ENCODE data around the gene SUDS3. TPM values are rescaled to one million over a fixed set of nuclear protein-coding genes. Genes with fewer than 3 reads are reported as not detected.

SUDS3 gene
- total and polyA plus RNA-seq, 2 experiments from 2014 or later, result 53.0 to 77.1 TPM

DNA sequence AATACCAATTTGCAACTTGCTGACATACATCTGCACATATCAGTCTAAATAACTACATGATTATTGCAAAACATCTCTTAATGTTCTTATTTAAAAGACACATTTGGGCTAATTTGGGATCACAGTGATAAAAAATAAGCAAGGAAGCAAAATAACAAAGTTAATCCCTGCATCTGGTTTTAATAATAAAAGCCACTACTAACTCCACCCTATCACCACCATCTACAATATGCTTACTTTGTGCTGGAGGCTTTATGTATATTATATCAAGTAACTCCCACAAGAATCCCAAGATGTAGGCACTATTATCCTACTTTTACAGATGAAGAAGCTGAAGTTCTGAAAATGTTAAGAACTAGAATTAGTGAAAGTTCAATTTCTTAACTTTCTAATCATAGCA lies 49.4 kb upstream of the SUDS3 start (continued):
- TF ChIP-seq, protein P1, sequence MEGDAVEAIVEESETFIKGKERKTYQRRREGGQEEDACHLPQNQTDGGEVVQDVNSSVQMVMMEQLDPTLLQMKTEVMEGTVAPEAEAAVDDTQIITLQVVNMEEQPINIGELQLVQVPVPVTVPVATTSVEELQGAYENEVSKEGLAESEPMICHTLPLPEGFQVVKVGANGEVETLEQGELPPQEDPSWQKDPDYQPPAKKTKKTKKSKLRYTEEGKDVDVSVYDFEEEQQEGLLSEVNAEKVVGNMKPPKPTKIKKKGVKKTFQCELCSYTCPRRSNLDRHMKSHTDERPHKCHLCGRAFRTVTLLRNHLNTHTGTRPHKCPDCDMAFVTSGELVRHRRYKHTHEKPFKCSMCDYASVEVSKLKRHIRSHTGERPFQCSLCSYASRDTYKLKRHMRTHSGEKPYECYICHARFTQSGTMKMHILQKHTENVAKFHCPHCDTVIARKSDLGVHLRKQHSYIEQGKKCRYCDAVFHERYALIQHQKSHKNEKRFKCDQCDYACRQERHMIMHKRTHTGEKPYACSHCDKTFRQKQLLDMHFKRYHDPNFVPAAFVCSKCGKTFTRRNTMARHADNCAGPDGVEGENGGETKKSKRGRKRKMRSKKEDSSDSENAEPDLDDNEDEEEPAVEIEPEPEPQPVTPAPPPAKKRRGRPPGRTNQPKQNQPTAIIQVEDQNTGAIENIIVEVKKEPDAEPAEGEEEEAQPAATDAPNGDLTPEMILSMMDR (conservative IDR thresholded peaks at IDR 0.05; ENCODE audit: low read depth in 2 of 2), result no peak
- TF ChIP-seq EZH2 (IDR thresholded peaks at IDR 0.05; ENCODE audit: low read depth, unreplicated experiment), result no peak

DNA sequence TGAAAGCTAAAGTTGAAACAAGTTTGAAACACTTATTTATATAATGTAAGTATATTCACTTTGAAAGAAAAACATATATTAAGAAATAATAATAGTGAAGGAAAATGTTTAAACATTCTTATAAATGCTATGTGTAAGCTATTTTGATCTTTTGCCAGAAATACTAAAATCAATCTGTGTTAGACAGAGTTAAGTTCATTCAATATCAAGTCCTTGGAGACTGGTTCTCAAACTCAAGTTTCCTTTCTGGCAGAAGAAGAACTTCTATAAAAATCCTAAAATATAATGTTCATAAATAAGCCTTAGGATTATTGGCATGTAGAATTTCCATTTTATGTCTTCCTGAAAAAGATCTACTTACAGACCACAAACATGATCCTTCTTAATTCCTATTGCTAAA lies 49.0 kb upstream of the SUDS3 start:
- no peaks in the 10 kb centered on the region for H3K79me2 ChIP-seq (replicated peaks; ENCODE audit: insufficient read depth)
- no peak overlapping the region for H3K27ac ChIP-seq (ENCODE audit: low read depth)
- Mint-ChIP-seq H3K4me1 (peaks cover 4% of the 10 kb centered on the region), H3K4me3 (no peak overlapping the region), H3K27me3 (ENCODE audit: insufficient read depth, low read depth, poor library complexity) (no peaks in the 10 kb centered on the region), H3K9me3 (no peaks in the 10 kb centered on the region), H3K27ac (no peak overlapping the region), H3K36me3 (ENCODE audit: low read depth) (no peaks in the 10 kb centered on the region; the same call in 2 of the 3 replicates)
- no peak overlapping the region for H2AFZ ChIP-seq
- ATAC-seq, result no peak
- no peaks in the 10 kb centered on the region for H3K36me3 ChIP-seq (ENCODE audit: insufficient read depth)
- no peaks in the 10 kb centered on the region for H3K9me2 ChIP-seq (ENCODE audit: insufficient read depth)
- no peak overlapping the region for H3K4me2 ChIP-seq
- H3F3A ChIP-seq (replicated peaks; ENCODE audit: low read depth), result no peaks in the 10 kb centered on the region
- no peaks in the 10 kb centered on the region for H3K27me3 ChIP-seq (ENCODE audit: insufficient read depth)
- no peaks in the 10 kb centered on the region for H3K4me1 ChIP-seq (ENCODE audit: insufficient read depth)
- no peaks in the 10 kb centered on the region for H4K20me1 ChIP-seq (replicated peaks; ENCODE audit: insufficient read depth)
- no peak overlapping the region for H3K4me3 ChIP-seq
- DNase-seq (ENCODE audit: low spot score), result no peak
- TF ChIP-seq JUNB (IDR thresholded peaks at IDR 0.05; ENCODE audit: unreplicated experiment) (no peak), ZNF331 (CRISPR knock-in tag; IDR thresholded peaks at IDR 0.05; ENCODE audit: low read depth) (no peak), ZNF114 (CRISPR knock-in tag; IDR thresholded peaks at IDR 0.05) (no peak), STAT1 (IDR thresholded peaks at IDR 0.05; ENCODE audit: unreplicated experiment) (no peak), EZH2 (IDR thresholded peaks at IDR 0.05; ENCODE audit: low read depth, unreplicated experiment) (no peak), NANOG (IDR thresholded peaks at IDR 0.05; ENCODE audit: borderline replicate concordance) (no peak), CREB1 (CRISPR knock-in tag; IDR thresholded peaks at IDR 0.05; ENCODE audit: low read depth) (no peak)
- TF ChIP-seq, protein P2, sequence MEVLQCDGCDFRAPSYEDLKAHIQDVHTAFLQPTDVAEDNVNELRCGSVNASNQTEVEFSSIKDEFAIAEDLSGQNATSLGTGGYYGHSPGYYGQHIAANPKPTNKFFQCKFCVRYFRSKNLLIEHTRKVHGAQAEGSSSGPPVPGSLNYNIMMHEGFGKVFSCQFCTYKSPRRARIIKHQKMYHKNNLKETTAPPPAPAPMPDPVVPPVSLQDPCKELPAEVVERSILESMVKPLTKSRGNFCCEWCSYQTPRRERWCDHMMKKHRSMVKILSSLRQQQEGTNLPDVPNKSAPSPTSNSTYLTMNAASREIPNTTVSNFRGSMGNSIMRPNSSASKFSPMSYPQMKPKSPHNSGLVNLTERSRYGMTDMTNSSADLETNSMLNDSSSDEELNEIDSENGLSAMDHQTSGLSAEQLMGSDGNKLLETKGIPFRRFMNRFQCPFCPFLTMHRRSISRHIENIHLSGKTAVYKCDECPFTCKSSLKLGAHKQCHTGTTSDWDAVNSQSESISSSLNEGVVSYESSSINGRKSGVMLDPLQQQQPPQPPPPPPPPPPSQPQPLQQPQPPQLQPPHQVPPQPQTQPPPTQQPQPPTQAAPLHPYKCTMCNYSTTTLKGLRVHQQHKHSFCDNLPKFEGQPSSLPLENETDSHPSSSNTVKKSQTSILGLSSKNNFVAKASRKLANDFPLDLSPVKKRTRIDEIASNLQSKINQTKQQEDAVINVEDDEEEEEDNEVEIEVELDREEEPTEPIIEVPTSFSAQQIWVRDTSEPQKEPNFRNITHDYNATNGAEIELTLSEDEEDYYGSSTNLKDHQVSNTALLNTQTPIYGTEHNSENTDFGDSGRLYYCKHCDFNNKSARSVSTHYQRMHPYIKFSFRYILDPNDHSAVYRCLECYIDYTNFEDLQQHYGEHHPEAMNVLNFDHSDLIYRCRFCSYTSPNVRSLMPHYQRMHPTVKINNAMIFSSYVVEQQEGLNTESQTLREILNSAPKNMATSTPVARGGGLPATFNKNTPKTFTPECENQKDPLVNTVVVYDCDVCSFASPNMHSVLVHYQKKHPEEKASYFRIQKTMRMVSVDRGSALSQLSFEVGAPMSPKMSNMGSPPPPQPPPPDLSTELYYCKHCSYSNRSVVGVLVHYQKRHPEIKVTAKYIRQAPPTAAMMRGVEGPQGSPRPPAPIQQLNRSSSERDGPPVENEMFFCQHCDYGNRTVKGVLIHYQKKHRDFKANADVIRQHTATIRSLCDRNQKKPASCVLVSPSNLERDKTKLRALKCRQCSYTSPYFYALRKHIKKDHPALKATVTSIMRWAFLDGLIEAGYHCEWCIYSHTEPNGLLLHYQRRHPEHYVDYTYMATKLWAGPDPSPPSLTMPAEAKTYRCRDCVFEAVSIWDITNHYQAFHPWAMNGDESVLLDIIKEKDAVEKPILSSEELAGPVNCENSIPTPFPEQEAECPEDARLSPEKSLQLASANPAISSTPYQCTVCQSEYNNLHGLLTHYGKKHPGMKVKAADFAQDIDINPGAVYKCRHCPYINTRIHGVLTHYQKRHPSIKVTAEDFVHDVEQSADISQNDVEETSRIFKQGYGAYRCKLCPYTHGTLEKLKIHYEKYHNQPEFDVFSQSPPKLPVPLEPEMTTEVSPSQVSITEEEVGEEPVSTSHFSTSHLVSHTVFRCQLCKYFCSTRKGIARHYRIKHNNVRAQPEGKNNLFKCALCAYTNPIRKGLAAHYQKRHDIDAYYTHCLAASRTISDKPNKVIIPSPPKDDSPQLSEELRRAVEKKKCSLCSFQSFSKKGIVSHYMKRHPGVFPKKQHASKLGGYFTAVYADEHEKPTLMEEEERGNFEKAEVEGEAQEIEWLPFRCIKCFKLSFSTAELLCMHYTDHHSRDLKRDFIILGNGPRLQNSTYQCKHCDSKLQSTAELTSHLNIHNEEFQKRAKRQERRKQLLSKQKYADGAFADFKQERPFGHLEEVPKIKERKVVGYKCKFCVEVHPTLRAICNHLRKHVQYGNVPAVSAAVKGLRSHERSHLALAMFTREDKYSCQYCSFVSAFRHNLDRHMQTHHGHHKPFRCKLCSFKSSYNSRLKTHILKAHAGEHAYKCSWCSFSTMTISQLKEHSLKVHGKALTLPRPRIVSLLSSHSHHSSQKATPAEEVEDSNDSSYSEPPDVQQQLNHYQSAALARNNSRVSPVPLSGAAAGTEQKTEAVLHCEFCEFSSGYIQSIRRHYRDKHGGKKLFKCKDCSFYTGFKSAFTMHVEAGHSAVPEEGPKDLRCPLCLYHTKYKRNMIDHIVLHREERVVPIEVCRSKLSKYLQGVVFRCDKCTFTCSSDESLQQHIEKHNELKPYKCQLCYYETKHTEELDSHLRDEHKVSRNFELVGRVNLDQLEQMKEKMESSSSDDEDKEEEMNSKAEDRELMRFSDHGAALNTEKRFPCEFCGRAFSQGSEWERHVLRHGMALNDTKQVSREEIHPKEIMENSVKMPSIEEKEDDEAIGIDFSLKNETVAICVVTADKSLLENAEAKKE (CRISPR knock-in tag; IDR thresholded peaks at IDR 0.05), result no peak
- TF ChIP-seq, protein P3, sequence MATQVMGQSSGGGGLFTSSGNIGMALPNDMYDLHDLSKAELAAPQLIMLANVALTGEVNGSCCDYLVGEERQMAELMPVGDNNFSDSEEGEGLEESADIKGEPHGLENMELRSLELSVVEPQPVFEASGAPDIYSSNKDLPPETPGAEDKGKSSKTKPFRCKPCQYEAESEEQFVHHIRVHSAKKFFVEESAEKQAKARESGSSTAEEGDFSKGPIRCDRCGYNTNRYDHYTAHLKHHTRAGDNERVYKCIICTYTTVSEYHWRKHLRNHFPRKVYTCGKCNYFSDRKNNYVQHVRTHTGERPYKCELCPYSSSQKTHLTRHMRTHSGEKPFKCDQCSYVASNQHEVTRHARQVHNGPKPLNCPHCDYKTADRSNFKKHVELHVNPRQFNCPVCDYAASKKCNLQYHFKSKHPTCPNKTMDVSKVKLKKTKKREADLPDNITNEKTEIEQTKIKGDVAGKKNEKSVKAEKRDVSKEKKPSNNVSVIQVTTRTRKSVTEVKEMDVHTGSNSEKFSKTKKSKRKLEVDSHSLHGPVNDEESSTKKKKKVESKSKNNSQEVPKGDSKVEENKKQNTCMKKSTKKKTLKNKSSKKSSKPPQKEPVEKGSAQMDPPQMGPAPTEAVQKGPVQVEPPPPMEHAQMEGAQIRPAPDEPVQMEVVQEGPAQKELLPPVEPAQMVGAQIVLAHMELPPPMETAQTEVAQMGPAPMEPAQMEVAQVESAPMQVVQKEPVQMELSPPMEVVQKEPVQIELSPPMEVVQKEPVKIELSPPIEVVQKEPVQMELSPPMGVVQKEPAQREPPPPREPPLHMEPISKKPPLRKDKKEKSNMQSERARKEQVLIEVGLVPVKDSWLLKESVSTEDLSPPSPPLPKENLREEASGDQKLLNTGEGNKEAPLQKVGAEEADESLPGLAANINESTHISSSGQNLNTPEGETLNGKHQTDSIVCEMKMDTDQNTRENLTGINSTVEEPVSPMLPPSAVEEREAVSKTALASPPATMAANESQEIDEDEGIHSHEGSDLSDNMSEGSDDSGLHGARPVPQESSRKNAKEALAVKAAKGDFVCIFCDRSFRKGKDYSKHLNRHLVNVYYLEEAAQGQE (IDR thresholded peaks at IDR 0.05; ENCODE audit: unreplicated experiment), result no peak
- TF ChIP-seq, protein P1 (conservative IDR thresholded peaks at IDR 0.05; ENCODE audit: low read depth in 2 of 2), result no peak

Data from GM23338 (cell line).